Endothelial cell of umbilical vein (primary cell): Measurements from ENCODE around the gene SGMS2. TPM values are rescaled to one million over a fixed set of nuclear protein-coding genes. Genes with fewer than 3 reads are reported as not detected.

ENCODE experiments used
- BruUV-seq: library from RNA; stranded (reverse); fragments of 400-500 nt; replicated peaks from 2 replicates; lab custom pipeline; 2021; lab: Mats Ljungman, UMichigan
- CTCF ChIA-PET: fragments of 300-600, 350-600 bp; sonication (Branson Sonifier 250); formaldehyde crosslinking; loops from one replicate; lab custom pipeline; 2021; ENCODE audit warnings: antibody characterized with exemption, inconsistent platforms; lab: Charles Lee
- POLR2A ChIA-PET: fragments of 300-600, 350-600 bp; sonication (Branson Sonifier 250); formaldehyde crosslinking; loops from one replicate; lab custom pipeline; 2021; ENCODE audit warnings: antibody characterized with exemption, inconsistent platforms; lab: Charles Lee
- DNase-seq: peaks from one replicate; pipeline ENCODE4 v3.0.0-alpha.2; 2011; ENCODE audit warnings: low read depth, low spot score
- FAIRE-seq: peaks from 2 replicates; lab custom pipeline; 2011; peaks lifted over from hg19 to GRCh38; lab: Jason Lieb, UNC
- H2AFZ ChIP-seq: 2 replicates; pipeline ENCODE4 v1.6.0; 2012; ENCODE audit warnings: low read depth, low read length, control low read depth, inconsistent platforms
- H3K27ac ChIP-seq: 2 replicates; pipeline ENCODE4 v1.5.1; 2011; ENCODE audit warnings: low read depth, mild to moderate bottlenecking, control low read depth, low read length, moderate library complexity; ENCODE audit not compliant: insufficient read depth
- H3K27me3 ChIP-seq, 2 experiments: 2 replicates each; pipeline versions ENCODE4 v1.6.0 to v1.6.1; 2011; ENCODE audit warnings: low read length in 2 of 2, mixed read lengths in 1 of 2; ENCODE audit not compliant: control insufficient read depth in 2 of 2, insufficient read depth in 2 of 2
- H3K36me3 ChIP-seq, 2 experiments: 2 replicates in 1 of 2; 3 replicates in 1 of 2; pipeline ENCODE4 v1.5.1; 2011; ENCODE audit warnings: low read length in 2 of 2, mild to moderate bottlenecking in 1 of 2, moderate library complexity in 1 of 2; ENCODE audit not compliant: control insufficient read depth in 2 of 2, insufficient read depth in 2 of 2; ENCODE audit errors: extremely low read depth in 1 of 2
- H3K4me1 ChIP-seq: 3 replicates; pipeline ENCODE4 v1.5.1; 2011; ENCODE audit warnings: mild to moderate bottlenecking, low read length; ENCODE audit not compliant: control insufficient read depth, insufficient read depth; ENCODE audit errors: extremely low read depth
- H3K4me2 ChIP-seq: 2 replicates; pipeline ENCODE4 v1.6.1; 2011; ENCODE audit warnings: low read length, control low read depth, mixed read lengths; ENCODE audit not compliant: insufficient read depth
- H3K4me3 ChIP-seq, 3 experiments: fragments of 200-600 bp in 1 of 3; sonication (generic), shearing (Covaris generic) in 1 of 3; replicated peaks in 1 of 3; 2 replicates each; pipeline ENCODE4 v1.5.1; 2011 to 2016; ENCODE audit warnings: control low read depth in 3 of 3, low read length in 3 of 3, mild to moderate bottlenecking in 2 of 3, inconsistent platforms in 1 of 3, low read depth in 1 of 3, moderate library complexity in 1 of 3; ENCODE audit not compliant: insufficient read depth in 1 of 3
- H3K79me2 ChIP-seq: 2 replicates; pipeline ENCODE4 v1.6.0; 2012; ENCODE audit warnings: low read length, inconsistent platforms; ENCODE audit not compliant: control insufficient read depth, insufficient read depth
- H3K9ac ChIP-seq: replicated peaks from 2 replicates; pipeline ENCODE3; 2011; ENCODE audit warnings: low read length, control low read depth; ENCODE audit not compliant: insufficient read depth; ENCODE audit errors: extremely low read depth
- H3K9me1 ChIP-seq: replicated peaks from 3 replicates; pipeline ENCODE4 v1.6.0; 2011; ENCODE audit warnings: mild to moderate bottlenecking, low read length; ENCODE audit not compliant: control insufficient read depth, insufficient read depth; ENCODE audit errors: extremely low read depth
- H3K9me3 ChIP-seq: replicated peaks from 2 replicates; pipeline ENCODE4 v1.5.1; 2012; ENCODE audit warnings: low read length, inconsistent platforms; ENCODE audit not compliant: control insufficient read depth, insufficient read depth
- H4K20me1 ChIP-seq: replicated peaks from 2 replicates; pipeline ENCODE3; 2011; ENCODE audit warnings: mild to moderate bottlenecking, low read length; ENCODE audit not compliant: control insufficient read depth, insufficient read depth; ENCODE audit errors: extremely low read depth
- CTCF ChIP-seq, 2 donors: IDR thresholded peaks; 1 replicate in 1 of 2; 2 replicates in 1 of 2; pipeline ENCODE4 v1.5.1; 2011; ENCODE audit warnings: low read length in 2 of 2, mild to moderate bottlenecking in 2 of 2, moderate library complexity in 2 of 2, control low read depth in 1 of 2, inconsistent platforms in 1 of 2, low read depth in 1 of 2; ENCODE audit not compliant: insufficient read depth in 1 of 2; ENCODE audit errors: extremely low read depth in 1 of 2
- EZH2 ChIP-seq: IDR thresholded peaks from 2 replicates; pipeline ENCODE4 v1.6.1; 2012; ENCODE audit warnings: borderline replicate concordance, low read depth, mild to moderate bottlenecking, moderate library complexity, low read length, inconsistent platforms; ENCODE audit not compliant: severe bottlenecking
- FOS ChIP-seq: IDR thresholded peaks from 2 replicates; pipeline ENCODE4 v1.6.1; 2011; ENCODE audit warnings: mild to moderate bottlenecking, low read length, moderate library complexity, borderline replicate concordance; ENCODE audit not compliant: insufficient read depth
- GATA2 ChIP-seq: IDR thresholded peaks from 2 replicates; pipeline ENCODE4 v1.7.0; 2011; ENCODE audit warnings: low read depth, mild to moderate bottlenecking, moderate library complexity, mixed read lengths, low read length; ENCODE audit not compliant: insufficient read length, insufficient read depth
- JUN ChIP-seq: IDR thresholded peaks from 2 replicates; pipeline ENCODE4 v1.6.1; 2011; ENCODE audit warnings: borderline replicate concordance, low read depth; ENCODE audit not compliant: insufficient read length, insufficient read depth
- MAX ChIP-seq: IDR thresholded peaks from 2 replicates; pipeline ENCODE4 v1.6.1; 2011; ENCODE audit not compliant: insufficient read depth, insufficient read length
- MYC ChIP-seq: IDR thresholded peaks from one replicate; pipeline ENCODE4 v1.6.1; 2011; ENCODE audit warnings: mild to moderate bottlenecking, low read depth, low read length
- POLR2A ChIP-seq: IDR thresholded peaks from 2 replicates; pipeline ENCODE4 v1.6.1; 2012; ENCODE audit warnings: low read depth, mild to moderate bottlenecking, control low read depth, low read length
- POLR2AphosphoS5 ChIP-seq: IDR thresholded peaks from 2 replicates; pipeline ENCODE4 v1.6.1; 2012; ENCODE audit warnings: low read depth, mild to moderate bottlenecking, control low read depth, low read length, moderate library complexity; ENCODE audit not compliant: insufficient read depth
- dilution Hi-C: fragments of 300-500 bp; cut with MboI; formaldehyde crosslinking; loops from one replicate; pipeline ENCODE4 v1.15.0; 2019; ENCODE audit warnings: low sequenced_read_pairs; ENCODE audit not compliant: extremely low pct_ligation_motif_present
- intact Hi-C: fragments of 100-400 bp; cut with micrococcal nuclease; formaldehyde crosslinking; loops from one replicate; pipeline ENCODE4 v1.10.0; 2022
- polyA plus RNA-seq, 4 experiments: library from polyadenylated mRNA; depleted of rRNA in 3 of 4; stranded (reverse) in 3 of 4; unstranded in 1 of 4; fragments of >200 nt; gene quantifications; 2 replicates each; pipeline versions ENCODE4 v1.2.1 to v1.2.3, GENCODE V29; 2011 to 2012; ENCODE audit warnings: missing spikeins in 1 of 4
- total RNA-seq: library from RNA; stranded (reverse); gene quantifications from 2 replicates; pipeline ENCODE4 v1.2.3, GENCODE V29; 2021

Gene SGMS2
- total and polyA plus RNA-seq, 2 donors (not counting 3 experiments of a cell fraction or from before 2014, with no cell fraction given), result 33.0 to 33.2 TPM

- H3K4me1 ChIP-seq, result peaks cover 14% of the 10 kb centered on the region
- BruUV-seq, result no TSS peak
- no peaks in the 10 kb centered on the region for H3K9me3 ChIP-seq
- H3K27ac ChIP-seq, result no peak overlapping the region
- H3K4me3 ChIP-seq, result no peak overlapping the region
- no peak overlapping the region for H3K9ac ChIP-seq
- no peaks in the 10 kb centered on the region for H4K20me1 ChIP-seq
- H3K4me2 ChIP-seq, result peak overlapping the region; percentile 31
- TF ChIP-seq JUN (no peak), POLR2AphosphoS5 (no peak), FOS (no peak), CTCF (IDR thresholded peaks at IDR 0.05; ENCODE audit: extremely low read depth in 1 of 2, insufficient read depth in 1 of 2, low read depth in 1 of 2, low read length in 2 of 2) (no peak), POLR2A (no peak), MYC (no peak), MAX (no peak), EZH2 (no peak), GATA2 (no peak)
- ChIA-PET POLR2A (no interaction called here), CTCF (interaction anchor here (0.6 to 3.0 kb wide), 3 partner anchors 18 to 293 kb away, joined by 3 to 12 read pairs (median 3); partner anchors contain the start of gene LEF1)
- DNase-seq (peak; percentile 14), FAIRE-seq (no peak)
- H3K27me3 ChIP-seq, result no peaks in the 10 kb centered on the region
- dilution Hi-C loops (no loop called here), intact Hi-C loops (no loop called here)
- H3K9me1 ChIP-seq, result no peaks in the 10 kb centered on the region
- H2AFZ ChIP-seq, result no peak overlapping the region
- peaks cover 3% of the 10 kb centered on the region for H3K79me2 ChIP-seq
- H3K36me3 ChIP-seq, result no peaks in the 10 kb centered on the region
Measured at GRCh38 chr4:107876099-107876498, 51.4 kb downstream of the SGMS2 start.
